Measurements from ENCODE around the gene TOM1L2. TPM values are rescaled to one million over a fixed set of nuclear protein-coding genes. Genes with fewer than 3 reads are reported as not detected.

The TOM1L2 gene
- total and polyA plus RNA-seq, 8 donors, result 51.2 to 71.2 (median 57.4) TPM

- Histone ChIP-seq H3K9me3 (no peaks in the 10 kb centered on the region), H3K4me3 (peak overlapping the region; percentile 12 to 55), H3K4me1 (peaks cover 37 to 63% of the 10 kb centered on the region in 2 donors), H3K27ac (peak overlapping the region; percentile 97 to 99), H3K36me3 (peaks cover 0 to 2% of the 10 kb centered on the region in 2 donors), H3K27me3 (no peaks in the 10 kb centered on the region)
- peak; percentile 6 for ATAC-seq
- intact Hi-C loops (cut with DNase I), result no loop called here
- DNase-seq, result no peak
- no peak for TF ChIP-seq CTCF (IDR thresholded peaks at IDR 0.05)
Measured at GRCh38 chr17:17840751-17841591, 131.2 kb downstream of the TOM1L2 start.

- Histone ChIP-seq H3K9me3 (no peaks in the 10 kb centered on the region), H3K27ac (peak overlapping the region; percentile 97 to 99), H3K4me3 (peak overlapping the region; percentile 12 to 55), H3K4me1 (peaks cover 46 to 72% of the 10 kb centered on the region in 2 donors), H3K27me3 (no peaks in the 10 kb centered on the region), H3K36me3 (no peaks in the 10 kb centered on the region)
- DNase-seq (peak; percentile 81 to 97 (median 92)), ATAC-seq (peak; percentile 58)
- intact Hi-C loops (cut with DNase I), result no loop called here
- no peak for TF ChIP-seq CTCF (IDR thresholded peaks at IDR 0.05)
Measured at GRCh38 chr17:17839791-17840707, 132.2 kb downstream of the TOM1L2 start.

GRCh38 chr17:17837966-17838962 is 133.9 kb downstream of the TOM1L2 start:
- no peaks in the 10 kb centered on the region for H3K27me3 ChIP-seq
- DNase-seq (peak in 2 of 4 donors; percentile 68 to 80), ATAC-seq (no peak)
- H3K4me3 ChIP-seq, result no peak overlapping the region
- H3K9me3 ChIP-seq, result no peaks in the 10 kb centered on the region
- no peak for TF ChIP-seq CTCF (IDR thresholded peaks at IDR 0.05)
- peaks cover 54 to 85% of the 10 kb centered on the region in 2 donors for H3K4me1 ChIP-seq
- H3K36me3 ChIP-seq, result no peaks in the 10 kb centered on the region
- peak overlapping the region; percentile 97 to 99 for H3K27ac ChIP-seq
- intact Hi-C loops (cut with DNase I), result no loop called here

GRCh38 chr17:17837380-17837821 is 134.8 kb downstream of the TOM1L2 start:
- no peak for DNase-seq
- no peaks in the 10 kb centered on the region for H3K9me3 ChIP-seq
- H3K27ac ChIP-seq, result peak overlapping the region; percentile 97 to 99
- peaks cover 54 to 87% of the 10 kb centered on the region in 2 donors for H3K4me1 ChIP-seq
- H3K27me3 ChIP-seq, result no peaks in the 10 kb centered on the region
- TF ChIP-seq CTCF (IDR thresholded peaks at IDR 0.05), result no peak
- H3K4me3 ChIP-seq, result peak overlapping the region; percentile 90 to 95
- peaks cover 0 to under 1% of the 10 kb centered on the region in 2 donors for H3K36me3 ChIP-seq
- intact Hi-C loops (cut with DNase I), result no loop called here
- ATAC-seq, result peak; percentile 5
